Activated naive CD4-positive, alpha-beta T cell (primary cell): ENCODE data around the gene TACR2.
"Not testable (repeated sequence)": the region's sequence is repeated elsewhere in the genome, so short reads cannot be mapped to it uniquely, and the experiment has no call there.

Experiments
- DNase-seq, 4 experiments: peaks; one replicate each; lab custom pipeline; 2025; lab: John Stamatoyannopoulos, UW

Gene TACR2

GRCh38 chr10:69450395-69450794 is 33.7 kb upstream of the TACR2 start:
- not testable (repeated sequence) for DNase-seq

DNA sequence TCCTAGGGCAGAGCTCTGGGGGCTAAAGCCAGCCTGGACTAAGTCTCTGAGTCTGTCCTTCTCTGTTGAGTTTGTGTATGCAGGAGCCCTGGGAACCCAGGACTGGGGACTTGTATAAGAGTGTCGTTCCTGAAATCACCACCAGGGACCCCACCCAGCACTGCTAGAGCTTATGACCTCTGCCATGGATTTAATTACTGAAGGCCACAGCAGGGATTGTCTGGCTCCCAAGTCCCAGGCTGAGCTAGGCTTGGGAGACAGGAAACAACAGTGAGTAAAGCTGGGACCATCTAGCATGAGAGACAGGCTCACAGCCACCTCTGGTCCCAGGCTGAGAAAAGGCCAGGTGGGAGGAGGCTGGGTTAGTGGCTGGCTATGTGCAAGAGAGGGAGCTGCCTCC is 33.1 kb upstream of the TACR2 start:
- DNase-seq: peak in 1 of 4 experiments; percentile 5

GRCh38 chr10:69446650-69447151 is 30.0 kb upstream of the TACR2 start:
- no peak for DNase-seq

DNA sequence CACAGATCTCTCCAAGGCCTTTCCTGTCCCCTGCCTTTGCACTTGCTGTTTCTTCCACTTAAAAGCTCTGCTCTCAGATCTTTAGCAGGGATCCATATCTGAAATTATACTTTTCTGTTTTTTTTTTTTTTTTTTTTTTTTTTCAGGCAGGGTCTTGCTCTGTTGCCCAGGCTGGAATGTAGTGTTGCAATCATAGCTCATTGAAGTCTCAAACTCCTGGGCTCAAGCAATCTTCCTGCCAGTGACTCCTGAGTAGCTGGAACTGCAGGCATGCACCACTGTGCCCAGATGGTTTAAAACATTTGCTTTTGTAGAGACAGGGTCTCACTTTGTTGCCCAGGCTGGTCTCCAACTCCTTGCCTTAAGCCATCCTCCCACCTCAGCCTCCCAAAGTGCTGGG is 29.5 kb upstream of the TACR2 start:
- no peak for DNase-seq

- DNase-seq: no peak
Observed at GRCh38 chr10:69445041-69445440, 28.3 kb upstream of the TACR2 start.

GRCh38 chr10:69443354-69443753 is 26.6 kb upstream of the TACR2 start:
- no peak for DNase-seq

DNA sequence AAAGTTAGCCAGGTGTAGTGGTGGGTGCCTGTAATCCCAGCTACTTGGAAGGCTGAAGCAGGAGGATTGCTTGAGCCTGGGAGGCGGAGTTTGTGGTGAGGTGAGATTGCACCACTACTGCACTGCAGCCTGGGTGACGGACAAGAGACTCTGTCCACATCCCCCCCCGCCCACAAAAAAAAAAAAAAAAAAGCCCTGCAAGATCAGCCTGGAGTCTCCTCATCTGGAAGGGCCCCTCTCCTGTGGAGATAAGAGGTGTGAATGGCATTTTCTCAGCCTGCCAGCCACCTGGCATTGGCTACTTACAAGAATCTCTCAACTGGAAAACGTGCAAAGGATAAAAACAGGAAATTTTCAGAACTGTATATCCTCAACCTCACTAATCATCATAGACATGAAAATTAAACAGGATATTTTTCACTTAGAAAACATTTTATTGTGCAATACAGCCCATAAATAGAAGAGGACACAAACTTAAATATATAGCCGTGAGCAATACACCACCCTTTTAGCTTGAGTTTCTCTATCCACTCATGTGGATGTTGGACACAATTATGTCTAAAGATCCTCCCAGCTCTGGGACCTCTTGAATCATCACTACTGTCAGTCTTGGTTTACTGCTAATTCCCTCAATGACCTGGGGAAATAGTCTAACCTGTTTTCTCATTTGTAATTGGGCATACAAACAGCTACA is 23.2 kb upstream of the TACR2 start:
- no peak for DNase-seq

GRCh38 chr10:69439350-69439739 is 22.6 kb upstream of the TACR2 start:
- no peak for DNase-seq

DNA sequence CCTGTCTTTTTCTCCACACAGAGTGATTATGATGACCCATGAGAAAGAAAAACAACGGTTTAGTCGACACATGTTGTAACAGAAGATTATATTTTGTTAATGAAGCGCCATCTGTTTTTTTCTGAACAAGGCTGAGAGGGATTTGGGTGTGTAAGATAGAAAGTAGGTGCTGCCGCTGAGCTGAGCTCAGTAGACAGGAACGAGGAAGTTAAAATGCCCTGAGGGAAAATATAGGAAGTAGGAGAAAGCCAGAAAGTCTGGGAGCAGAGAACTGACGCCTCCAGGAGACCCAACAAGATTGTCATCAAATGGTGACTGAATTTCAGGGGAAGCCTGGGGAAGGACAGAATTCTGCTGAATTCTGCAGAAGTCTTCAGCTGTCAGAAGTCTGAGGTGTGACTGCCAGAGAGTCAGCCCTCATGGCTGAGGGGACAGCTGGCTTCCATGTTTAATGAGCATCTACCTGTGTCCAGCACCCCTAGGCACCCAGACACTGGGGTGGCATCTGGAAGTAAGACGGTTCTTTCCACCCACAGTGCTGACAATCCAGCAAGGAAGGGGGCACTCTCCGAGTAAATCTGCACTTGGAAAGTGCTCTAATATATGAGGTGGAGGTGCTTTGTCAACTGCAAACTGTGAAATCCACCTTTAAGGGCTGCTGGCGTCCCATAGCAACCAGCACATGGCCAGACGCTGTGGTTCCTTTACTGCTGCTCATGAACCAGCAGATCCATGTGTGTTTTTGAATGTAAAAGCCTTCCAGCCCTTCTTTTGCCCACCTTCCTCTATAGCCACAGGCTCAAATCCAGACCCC is 22.0 kb upstream of the TACR2 start:
- DNase-seq: no peak

DNA sequence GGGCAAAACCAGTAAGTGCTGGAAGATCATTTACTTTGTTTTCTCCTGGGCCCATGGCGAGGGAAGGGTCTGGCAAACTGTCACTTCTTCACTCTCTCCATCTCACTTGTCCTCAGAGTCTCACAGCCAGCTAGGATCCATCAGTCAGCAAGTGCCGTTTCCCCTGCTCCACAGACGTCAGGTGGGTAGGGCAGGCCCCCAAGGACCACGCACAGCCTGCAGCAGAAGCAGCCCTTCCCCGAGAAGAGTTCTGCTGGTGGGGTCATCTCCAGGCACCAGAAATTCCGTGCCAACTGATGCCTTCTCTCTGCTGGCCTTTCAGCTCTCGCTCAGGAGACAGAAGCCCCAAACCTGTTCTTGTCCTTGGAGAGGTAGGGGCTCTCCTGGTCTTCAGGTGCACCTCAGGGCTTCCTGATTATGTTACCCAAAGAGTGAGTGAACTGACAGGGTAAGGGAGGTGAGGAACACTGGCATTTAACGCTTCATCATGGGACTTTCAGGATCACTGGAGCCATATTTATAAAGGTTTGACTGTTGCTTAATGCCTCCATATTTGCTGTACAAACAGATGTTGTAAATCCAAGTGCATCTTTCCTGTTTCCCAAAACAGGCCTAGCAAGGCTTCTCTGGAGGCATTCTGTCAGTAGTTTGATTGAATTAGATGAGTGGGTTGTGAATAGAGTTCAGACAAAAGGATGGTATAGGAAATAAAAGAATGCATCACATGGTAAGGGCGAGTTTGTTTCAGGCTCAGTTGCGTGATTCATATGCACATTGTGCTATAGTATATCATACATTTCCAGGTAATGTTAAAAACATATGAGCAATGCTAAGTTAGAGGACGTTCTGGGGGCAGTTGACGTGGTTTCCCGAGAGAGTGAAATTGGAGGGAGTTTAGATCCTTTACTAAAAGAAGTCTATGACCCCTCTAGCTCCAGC is 20.9 kb upstream of the TACR2 start:
- no peak for DNase-seq

DNA sequence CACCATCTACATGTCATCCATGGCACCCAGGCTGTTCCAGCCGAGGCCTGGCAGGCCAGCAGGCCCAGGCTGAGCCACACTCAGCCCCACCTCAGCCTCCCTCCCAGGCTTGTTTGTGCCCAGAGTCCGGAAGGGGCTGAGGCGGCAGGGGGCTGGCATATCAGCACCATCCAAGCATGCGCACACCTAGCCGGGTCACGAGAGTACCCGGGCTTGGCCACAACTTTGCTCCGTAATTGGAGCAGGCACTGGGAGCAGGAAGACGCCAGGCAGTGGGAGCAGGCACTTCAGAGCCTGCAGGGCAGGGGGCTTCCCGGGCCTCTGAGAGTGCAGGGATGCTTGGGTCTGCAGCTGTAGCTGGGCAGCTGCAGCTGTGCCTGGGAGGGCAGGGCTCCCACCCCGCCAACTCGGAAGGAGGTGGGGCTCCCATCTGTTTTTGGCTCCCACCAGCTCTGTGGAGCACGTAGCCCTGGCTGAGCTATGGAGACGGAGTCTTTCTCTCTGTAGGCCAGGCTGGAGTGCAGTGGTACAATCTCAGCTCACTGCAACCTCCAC is 19.3 kb upstream of the TACR2 start:
- DNase-seq: no peak

- no peak for DNase-seq
Observed at GRCh38 chr10:69434926-69435325, 18.2 kb upstream of the TACR2 start.

- DNase-seq: no peak
Observed at GRCh38 chr10:69434169-69434568, 17.5 kb upstream of the TACR2 start.

DNA sequence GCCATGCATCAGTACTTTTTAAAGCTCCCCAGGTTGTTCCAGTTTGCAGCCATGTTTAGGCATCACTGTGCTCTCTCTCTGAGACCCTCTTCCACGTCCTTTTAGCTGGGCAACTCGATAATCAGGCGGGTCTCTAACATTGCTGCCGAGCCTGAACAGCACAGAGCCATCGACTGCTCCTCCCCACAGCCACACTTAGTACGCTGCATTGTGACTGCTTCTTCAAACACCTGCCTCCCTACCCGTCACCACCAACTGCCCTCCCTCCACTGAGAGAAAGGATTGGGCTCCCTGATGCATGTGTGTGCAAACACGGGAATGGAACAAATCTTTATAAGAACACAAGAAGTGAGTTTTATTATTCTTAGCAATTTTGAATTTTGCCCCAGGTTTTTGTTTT is 11.4 kb upstream of the TACR2 start:
- DNase-seq: no peak

DNA sequence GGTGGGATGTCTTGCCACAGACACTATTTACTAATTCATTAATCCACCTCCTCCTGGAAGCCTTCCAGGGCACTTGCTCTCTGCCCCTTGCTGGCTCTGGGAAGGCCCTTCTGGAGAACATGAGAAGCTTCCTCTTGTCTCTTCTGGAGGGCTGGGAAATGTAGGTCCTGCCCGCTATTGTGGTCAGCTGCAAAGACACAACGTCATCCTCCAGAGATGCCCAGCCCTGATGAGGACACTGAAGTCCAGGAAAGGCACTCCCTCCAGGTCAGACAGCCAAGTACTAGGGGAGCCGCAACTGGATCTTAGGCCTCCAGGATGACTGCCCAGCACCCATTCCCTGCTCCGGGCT is 9.6 kb upstream of the TACR2 start:
- DNase-seq: no peak

DNA sequence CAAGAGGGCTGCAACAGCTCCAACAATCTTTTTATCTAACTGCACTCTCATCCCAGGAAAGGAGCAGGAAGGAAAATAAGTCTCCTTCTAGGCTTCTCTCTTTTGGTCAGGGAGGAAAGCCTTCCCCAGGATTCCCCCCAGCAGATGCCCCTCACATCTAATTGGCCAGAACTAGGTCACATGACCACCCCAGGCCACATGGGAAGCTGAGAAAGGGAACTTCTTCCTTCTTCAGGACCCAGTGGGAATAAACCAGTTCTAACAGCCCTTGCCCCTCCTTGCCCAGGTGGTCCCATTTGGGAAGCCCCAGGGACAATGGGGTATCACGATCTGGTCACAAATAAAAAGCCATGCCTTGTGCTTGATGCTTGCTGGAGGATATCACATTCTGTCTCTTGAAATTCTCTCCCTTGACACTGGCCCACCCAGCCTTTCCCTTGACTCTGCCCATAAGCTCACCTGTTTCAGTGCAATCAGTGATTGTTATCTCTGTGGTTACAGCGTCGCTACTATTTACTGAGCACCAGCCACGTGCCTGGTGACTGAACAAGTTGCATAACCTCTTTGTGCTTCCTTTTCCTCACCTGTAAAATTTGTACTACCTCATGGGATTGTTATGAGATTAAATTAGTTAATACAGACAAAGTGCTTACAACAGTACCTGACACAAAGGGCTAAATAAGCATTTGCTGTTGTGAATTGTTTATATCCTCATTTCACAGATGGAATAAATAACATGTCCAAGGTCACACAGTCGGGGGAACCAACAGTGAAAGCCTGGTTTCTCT is 9.0 kb upstream of the TACR2 start:
- DNase-seq: no peak

GRCh38 chr10:69425041-69425440 is 8.3 kb upstream of the TACR2 start:
- no peak for DNase-seq

- no peak for DNase-seq
Observed at GRCh38 chr10:69422676-69423075, 6.0 kb upstream of the TACR2 start.

DNA sequence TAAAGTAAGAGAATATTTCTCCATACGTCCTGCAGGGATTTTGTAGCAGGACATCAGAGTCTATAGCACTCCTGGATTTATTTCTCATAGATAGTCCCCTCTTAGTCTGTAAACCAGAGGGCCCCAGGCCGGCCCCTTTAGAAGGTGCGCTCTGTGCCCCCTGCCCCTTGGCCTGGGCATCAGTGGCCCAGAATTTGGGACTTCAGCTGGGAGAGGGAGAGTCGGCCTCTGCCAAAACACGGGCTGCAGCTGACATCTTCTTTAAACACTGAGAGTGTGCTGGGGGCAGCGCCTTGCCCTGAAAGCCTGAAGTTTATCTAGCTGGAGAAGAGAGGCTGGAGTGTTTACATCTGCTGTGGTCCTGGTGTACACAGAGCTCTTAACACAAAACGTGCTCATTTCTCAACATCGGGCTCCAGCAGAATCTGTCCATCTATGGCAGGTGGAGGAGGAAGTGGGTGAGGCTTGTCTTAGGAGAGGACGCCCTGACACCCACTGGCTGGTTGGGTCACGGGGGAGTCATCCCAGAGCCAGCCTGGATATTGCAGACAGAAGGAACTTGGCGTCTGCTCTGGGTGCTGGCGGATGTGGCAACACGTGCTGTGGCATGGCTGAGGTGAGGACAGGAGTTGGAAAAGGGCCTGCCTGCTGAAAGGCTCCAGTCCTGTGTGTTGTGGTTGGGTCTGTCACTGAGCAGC is 5.0 kb upstream of the TACR2 start:
- no peak for DNase-seq

GRCh38 chr10:69419744-69420126 is 3.0 kb upstream of the TACR2 start:
- DNase-seq: no peak
